Measurements from ENCODE around the gene MARCKSL1. TPM values are rescaled to one million over a fixed set of nuclear protein-coding genes. Genes with fewer than 3 reads are reported as not detected.
"Not testable (repeated sequence)": the region's sequence is repeated elsewhere in the genome, so short reads cannot be mapped to it uniquely, and the experiment has no call there.

MARCKSL1 gene
- total RNA-seq, 1 experiment from 2014 or later, result 133 TPM

DNA sequence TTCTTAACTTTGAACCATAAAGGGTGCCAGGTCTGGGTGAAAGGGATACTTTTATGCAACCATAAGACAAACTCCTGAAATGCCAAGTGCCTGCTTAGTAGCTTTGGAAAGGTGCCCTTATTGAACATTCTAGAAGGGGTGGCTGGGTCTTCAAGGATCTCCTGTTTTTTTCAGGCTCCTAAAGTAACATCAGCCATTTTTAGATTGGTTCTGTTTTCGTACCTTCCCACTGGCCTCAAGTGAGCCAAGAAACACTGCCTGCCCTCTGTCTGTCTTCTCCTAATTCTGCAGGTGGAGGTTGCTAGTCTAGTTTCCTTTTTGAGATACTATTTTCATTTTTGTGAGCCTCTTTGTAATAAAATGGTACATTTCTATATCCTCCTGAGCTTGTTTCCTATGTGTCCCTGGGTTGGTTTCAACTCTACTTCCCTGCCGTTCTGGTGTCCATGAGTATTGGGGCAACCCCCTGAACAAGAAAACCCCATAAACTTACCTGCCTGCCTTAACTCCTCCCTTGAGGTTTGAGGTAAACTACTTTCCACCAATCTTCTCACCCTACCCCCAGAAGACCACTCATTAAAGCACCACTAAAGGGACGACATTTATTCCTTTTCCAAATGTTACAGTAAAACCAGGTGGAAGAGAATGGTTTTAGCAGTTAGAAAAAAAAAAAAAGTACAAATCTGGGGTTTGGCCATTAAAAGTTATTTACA is 2.6 kb downstream of the MARCKSL1 start:
- no peak for DNase-seq (ENCODE audit: low spot score)

DNA sequence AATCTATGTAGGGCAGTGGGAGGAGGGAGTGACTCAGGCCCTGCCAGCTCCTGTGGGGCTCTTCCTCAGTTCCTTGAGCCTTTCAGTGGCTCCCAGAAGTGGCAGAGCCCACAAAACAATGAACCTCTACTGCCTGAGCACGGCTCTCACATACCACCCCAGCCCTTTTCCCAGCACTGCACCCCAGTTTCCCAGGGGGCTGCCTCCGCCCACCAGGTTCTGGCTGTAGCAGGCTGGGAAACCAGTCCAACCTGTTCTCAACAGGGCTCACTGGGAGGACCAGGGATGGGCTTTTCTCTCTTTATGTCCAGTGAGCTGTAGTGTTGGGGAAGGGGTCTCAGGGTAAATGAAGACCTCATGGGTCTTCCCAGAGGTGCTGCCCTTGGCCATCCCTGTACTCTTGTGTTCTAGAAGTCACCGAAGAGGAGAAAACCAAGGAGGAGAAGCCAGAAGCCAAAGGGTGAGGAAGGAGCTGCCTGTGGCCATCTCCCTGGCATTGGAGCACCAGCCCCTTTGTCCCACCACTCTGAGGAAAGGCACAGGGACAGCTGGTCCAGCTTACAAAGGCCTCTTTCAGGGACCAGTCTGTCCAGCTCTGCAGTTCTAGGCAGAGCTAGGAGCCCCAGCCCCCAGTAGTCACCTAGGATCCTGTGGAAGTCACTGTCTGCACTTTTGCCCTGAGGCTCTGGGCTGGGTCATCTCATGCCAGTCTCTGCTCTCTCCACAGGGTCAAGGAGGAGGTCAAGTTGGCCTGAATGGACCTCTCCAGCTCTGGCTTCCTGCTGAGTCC is 3.5 kb downstream of the MARCKSL1 start:
- DNase-seq (ENCODE audit: low spot score), result no peak

DNA sequence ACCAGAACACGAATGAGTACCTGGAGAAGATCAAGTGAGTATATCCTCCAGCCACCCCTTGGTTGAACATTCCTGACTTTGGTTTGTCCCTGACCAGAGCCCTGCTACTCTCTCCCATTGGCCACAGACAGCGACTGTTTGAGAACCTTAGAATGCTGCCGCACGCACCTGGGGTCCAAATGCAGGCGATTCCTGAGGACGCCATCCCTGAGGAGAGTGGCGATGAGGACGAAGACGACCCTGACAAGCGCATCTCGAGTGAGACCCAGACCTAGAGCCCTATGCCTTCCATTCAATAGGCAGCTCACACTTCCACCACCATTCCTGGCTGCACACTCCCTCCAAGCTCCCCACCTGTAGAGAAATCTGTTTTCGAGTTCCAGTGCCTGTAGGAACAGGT is 4.5 kb downstream of the MARCKSL1 start:
- DNase-seq (ENCODE audit: low spot score), result no peak

DNA sequence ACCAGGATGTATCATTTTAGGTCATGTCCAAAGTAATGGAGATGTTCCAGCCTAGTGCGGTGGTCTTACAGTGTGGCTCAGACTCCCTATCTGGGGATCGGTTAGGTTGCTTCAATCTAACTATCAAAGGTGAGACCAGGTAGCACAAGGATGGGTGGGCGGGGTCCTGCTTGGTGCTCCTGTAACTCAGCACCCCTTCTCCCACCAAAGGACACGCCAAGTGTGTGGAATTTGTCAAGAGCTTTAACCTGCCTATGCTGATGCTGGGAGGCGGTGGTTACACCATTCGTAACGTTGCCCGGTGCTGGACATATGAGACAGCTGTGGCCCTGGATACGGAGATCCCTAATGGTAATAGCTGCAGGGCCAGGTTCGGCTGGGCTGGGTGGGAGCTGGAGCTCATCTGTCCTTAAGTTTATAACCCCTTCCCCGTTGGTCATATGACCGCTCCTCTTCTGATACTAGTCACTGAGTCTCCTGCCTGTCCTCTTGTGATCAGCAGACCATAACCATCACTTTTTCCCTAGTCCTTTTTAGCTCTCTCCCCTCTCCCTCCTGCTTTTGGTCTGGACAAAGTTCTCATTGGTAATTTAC is 5.4 kb downstream of the MARCKSL1 start:
- no peak for DNase-seq (ENCODE audit: low spot score)

DNA sequence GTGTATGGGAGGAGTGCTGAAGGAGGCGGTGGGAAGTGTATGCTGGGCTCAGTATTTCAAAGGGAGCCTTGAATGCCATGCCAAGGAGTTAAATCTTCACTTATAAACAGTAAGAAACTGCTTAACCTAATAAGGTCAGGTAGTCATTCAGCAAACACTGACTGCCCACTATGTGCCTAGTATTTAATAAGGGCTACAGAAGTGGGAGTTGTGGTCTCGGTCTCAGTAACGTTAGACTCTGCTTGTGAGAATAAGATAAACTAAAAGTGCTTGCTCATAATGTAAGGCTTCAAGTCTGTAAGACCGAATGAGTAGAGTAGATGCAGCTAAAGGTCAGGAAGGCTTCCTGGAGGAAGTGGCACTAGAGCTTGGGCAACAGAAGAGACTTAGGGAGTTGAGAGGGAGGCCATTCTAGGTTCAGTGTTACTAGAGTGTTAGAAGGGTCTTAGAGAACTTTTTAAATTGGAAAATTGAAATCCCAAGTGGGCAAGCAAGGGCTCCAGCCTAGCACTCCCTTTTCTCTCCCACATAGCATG is 6.0 kb downstream of the MARCKSL1 start:
- DNase-seq (ENCODE audit: low spot score), result no peak

DNA sequence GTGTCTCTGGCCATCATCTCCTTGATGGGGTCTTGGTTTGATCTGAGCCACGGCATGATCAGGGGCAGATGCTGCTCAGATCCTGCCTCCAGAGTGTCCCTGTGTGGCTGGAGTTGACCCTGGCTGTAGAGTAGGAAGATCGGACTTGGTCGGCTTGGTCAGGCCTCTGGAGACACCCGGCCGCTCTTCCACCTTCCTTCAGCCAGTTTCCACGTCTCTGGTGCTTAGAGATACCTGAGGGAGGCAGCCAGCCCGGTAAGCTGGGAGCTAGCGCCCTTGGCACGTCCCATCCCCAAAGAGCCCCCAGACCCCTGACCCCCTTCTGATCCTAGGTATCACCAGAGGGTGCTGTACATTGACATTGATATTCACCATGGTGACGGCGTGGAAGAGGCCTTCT is 8.8 kb downstream of the MARCKSL1 start:
- no peak for DNase-seq (ENCODE audit: low spot score)

DNA sequence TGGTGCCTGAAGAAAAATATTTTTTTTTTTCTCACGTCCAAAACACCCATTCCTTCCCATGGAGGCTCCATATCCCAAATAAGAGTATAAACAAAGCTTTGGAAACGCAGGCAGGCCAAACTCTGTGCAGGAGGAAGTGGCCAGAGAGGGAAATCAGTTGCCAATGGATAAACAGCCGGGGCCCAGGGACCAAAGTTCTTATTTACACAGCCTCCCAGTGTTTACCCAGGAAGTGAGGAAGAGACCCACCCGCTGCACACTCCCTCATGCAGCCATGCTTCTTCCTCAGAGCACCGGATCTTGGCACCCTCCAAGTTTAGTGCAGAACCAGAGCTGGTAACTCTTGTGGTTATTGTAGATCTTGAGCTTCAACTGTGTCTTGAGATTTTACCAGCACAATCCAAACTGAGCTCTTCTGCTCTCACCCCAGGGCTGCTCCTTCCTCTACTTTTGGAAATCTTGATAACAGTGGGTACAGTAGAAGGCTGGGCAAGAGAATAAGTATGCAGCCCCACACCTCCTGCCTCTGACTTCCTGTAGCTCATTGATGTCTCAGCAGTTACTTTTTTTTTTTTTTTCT is 14.2 kb downstream of the MARCKSL1 start:
- DNase-seq (ENCODE audit: low spot score), result no peak

DNA sequence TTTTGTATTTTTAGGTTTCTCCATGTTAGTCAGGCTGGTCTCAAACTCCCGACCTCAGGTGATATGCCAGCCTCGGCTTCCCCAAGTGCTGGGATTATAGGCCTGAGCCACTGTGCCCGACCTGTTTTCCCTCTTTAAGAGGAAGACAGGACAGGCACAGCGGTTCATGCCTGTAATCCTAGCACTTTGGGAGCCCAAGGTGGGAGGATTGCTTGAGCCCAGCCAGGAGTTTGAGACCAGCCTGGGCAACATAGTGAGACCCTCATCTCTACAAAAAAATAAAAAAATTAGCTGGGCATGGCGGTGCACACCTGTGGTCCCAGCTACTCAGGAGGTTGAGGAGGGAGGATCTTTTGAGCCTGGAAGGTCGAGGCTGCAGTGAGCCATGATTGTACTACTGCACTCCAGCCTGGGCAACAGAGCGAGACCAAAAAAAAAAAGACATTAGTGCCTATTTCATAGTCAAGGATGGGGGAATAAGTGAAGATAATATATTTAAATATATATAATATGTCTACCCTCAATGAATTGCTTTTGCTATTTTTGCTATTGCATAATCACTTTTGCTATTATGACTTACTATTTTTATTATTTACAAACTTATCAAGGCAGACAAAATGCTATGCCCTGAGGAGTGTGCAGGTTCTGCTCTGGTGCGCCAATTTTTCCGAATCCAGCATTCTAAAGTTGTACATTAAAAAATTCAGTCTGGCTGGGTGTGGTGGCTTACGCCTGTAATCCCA is 17.7 kb downstream of the MARCKSL1 start:
- no peak for DNase-seq (ENCODE audit: low spot score)

DNA sequence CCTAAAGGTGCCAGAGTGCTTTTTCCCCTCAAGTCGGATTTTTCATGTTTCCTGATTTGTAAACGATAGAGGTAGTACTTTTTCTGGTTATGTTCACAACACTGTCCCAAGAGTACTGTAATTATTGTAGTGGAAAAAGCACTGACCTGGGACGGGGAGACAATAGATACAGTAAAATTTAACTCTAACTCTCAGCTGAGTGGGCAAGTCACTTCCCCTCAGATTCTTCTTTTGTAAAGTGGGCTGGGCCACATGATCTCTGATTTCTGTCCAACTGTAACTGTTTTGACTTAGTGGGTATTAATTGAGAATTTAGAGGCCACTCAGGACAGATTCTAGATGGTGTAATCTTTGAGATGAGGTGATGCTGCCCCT is 19.1 kb downstream of the MARCKSL1 start:
- DNase-seq (ENCODE audit: low spot score), result no peak

DNA sequence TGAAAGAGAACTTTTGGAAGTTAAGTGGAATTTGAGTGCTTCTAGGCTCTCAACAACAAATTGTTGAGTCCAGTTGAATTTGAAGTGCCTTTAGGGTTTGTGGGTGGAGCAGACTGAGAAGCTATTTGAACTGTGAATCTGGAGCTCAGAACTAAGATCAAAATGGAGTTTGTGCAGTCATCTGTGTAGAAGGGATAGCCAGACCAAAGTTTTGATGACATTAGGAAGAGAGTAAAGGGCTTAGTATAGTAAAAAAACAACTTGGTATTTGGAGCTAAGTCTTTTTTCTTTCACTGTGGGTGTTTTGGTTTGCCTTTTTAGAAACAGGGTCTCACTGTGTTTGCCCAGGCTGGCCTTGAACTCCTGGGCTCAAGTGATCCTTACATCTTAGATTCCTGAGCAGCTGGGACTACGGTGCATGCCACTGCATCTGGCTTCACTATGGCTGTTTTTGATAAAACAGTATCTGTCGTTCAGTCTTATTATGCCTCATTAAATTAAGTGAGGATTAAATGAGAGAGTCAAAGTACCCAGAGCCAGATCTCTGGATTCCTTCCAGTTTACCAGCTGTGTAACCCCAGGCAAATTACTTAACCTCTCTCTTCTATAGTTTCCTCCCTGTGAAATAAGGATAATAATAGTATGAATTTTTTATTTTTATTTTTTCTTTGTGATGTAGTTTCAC is 24.2 kb downstream of the MARCKSL1 start:
- no peak for DNase-seq (ENCODE audit: low spot score)

DNA sequence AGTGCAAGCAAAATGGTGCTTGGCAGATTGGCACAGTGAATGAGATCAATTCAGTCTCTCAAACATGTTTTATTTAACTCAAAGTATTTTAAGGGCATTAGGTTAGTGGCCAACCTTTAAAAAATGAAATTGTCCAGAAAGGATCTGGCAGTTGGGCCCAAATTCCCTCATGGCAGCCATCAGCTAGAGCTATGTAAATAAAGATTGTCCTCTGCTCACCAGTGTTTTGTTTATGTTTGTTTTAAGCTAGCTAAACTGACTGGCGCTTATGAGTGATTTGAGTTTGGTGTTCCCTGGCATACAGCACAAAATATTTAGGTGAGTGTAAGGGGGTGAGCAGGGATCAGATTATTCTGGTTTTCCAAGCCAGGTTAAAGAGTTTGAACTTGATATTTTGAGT is 26.1 kb downstream of the MARCKSL1 start:
- no peak for DNase-seq (ENCODE audit: low spot score)

DNA sequence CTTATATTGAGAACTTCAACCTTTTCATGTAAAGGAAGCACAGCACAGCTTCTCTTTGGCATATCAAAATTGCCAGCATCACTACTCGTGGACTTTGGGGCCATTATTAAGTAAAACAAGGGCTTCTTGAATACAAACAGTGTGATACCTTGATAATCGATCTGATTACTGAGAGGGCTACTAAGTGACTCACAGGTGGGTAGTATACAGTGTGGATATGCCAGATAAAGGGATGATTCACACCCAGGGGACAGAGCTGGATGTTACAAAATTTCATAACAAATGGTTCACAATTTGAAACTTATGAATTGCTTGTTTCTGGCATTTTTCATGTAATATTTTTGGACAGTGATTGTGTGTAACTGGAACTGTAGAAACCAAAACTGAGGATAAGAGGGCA is 28.7 kb downstream of the MARCKSL1 start:
- no peak for DNase-seq (ENCODE audit: low spot score)

DNA sequence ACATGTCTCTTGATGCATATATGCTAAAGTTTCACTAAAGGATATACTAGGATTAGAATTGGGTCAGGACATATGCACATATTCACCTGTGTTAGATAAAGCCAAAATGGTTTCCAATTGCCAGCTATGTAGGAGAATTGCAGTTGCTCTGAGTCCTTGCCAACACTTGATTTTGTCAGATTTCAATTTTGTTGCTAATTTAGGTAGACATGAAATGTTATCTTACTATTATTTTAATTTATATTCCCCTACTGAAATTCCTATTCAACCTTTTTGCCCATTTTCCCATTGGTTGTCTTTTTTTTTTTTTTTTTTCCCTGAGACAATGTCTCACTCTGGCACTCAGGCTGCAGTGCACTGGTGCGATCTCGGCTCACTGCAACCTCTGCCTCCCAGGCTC is 30.7 kb downstream of the MARCKSL1 start:
- no peak for DNase-seq (ENCODE audit: low spot score)

DNA sequence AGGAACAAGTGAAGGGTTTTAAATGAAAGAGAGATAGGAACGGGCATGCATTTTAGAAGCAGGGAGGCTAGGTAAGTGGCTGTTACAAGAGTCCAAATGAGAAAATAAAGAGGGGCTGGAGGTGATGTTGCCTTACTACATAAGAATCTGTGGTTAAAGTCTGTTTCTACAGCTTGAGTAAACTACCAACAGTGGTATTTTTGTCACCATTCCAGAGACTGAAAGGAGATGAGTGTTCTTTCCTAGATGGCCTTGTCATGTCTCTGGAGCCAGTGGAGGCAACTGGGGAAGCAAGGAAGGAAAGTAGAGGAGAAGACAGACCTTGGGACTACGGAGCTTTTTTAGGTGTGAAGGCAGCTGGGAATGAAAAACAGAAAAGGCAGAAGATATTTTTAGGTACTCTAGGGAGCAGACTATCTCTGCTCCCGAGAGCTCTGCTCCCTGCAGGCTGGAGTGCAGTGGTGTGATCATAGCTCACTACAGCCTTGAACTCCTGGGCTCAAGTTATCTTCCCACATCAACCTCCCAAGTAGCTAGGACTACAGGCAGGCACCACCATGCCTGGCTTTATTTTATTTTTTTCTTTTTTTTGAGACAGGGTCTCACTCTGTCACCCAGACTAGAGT is 31.9 kb downstream of the MARCKSL1 start:
- no peak for DNase-seq (ENCODE audit: low spot score)

DNA sequence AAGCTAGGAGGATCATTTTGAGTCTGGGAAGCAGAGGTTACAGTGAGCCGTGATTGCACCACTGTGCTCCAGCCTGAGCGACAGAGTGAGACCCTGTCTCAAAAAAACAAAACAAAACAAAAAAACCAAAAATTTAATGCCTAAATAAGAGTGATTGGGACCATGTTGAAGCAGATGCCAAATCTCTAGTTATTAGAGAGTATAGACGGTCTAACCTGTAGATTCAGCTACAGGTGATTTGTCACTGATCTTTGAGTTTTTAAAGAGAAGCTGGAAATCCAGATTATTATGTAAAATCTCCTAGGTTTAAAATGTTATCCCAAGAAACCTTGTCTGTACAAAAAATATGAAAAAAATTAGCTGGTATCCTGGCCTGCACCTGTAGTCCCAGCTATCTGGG is 32.7 kb downstream of the MARCKSL1 start:
- no peak for DNase-seq (ENCODE audit: low spot score)

DNA sequence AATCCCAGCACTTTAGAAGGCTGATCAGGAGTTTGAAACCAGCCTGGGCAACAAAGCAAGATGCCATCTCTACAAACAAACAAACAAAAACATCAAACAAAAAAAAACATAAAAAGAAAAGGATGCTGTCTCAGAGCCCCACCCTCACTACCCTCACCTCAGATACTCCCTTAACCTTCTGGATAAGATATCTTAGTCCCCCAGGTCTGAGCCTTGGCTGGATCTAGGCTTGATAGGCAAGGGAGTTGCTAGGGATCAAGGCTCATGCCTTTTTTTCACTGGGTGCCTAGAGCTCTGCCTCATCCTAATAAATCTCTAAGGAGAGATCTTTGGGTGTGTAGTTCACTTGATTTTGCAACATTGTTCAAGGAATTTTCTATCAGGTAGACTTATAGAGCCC is 36.7 kb downstream of the MARCKSL1 start:
- DNase-seq (ENCODE audit: low spot score), result no peak

DNA sequence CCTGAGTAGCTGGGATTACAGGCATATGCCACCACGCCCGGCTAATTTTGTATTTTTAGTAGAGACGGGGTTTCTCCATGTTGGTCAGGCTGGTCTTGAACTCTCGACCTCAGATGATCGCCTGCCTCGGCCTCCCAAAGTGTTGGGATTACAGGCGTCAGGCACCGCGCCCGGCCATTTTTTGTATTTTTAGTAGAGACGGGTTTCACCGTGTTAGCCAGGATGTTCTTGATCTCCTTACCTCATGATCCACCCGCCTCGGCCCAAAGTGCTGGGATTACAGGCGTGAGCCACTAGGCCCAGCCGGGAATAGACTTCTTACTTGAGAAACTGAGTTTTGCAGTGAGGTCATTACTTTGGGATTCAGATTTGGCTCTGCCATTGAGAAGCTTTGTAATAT is 37.8 kb downstream of the MARCKSL1 start:
- DNase-seq (ENCODE audit: low spot score), result not testable (repeated sequence)

DNA sequence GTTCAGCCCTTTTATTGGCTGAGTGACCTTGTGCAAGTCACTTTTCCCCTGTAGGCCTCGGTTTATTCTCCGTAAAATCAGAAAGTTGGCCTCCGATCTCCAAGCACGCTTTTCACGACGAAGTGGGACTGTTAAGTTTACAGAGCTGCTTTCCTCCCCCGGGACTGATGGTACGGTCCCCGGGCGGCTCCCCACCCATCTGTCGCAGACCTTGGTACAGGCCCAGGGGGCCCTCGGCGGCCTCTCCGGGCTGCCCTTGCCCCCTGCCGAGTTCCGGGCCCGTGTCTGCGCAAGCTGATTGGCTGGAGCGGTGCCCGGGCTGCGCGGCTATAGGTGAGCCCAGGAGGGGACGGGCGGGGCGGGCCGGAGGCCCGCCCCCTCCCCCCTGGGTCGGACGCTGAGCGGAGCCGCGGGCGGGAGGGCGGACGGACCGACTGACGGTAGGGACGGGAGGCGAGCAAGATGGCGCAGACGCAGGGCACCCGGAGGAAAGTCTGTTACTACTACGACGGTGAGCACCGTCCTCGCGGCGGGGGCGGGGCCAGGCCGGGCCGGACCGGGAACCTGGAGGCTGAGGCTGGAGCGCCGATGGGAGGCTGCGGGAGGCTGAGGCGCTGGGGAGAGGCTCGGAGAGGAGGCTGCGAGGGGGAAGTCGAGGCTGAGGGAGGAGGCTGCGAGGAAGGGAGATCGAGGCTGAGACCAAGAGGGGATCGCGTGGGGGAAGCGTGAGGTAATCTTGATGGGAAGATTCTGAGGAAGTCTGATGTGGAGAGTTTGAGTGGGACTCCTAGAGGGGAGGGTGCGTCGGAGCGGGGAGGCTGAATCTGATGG is 44.1 kb downstream of the MARCKSL1 start, which contains the start of gene HDAC1:
HDAC1 (plus strand) TSS at position 376 of the 831 bp plus-strand sequence; CDS start at position 463, 87 bp downstream.
- DNase-seq (ENCODE audit: low spot score), result peak; percentile 92

DNA sequence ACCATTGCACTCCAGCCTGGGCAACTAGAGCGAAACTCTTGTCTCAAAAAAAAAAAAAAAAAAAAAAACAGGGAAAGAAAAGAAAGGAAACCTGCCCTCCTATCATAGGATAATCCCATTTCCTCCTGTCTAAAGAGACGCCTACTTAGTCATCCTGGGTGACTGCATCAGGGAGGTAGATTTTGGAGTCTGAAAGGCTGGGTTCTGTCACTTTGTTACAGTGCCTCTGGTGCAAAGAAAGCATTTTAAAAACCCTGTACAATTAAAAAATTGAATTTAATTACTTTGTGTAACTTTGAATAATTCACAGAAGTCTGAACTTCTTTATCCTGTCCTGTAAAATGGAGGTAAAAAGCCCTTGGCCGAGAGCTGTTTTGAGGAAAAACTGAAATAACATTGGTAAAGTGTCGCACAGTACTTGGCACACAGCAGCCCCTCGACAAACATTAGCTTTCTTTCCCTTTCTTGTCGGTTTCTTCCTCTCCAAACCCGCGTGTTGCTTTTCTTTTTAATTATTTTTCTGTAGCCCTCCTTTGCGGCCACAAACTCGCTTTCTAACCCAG is 44.8 kb downstream of the MARCKSL1 start:
- peak; percentile 69 for DNase-seq (ENCODE audit: low spot score)

Measured in H4 (cell line).